ENCODE results near the gene EHBP1. TPM values are rescaled to one million over a fixed set of nuclear protein-coding genes. Genes with fewer than 3 reads are reported as not detected.

The EHBP1 gene
- total and polyA plus RNA-seq, 2 experiments from 2014 or later, result 27.2 to 47.9 TPM

DNA sequence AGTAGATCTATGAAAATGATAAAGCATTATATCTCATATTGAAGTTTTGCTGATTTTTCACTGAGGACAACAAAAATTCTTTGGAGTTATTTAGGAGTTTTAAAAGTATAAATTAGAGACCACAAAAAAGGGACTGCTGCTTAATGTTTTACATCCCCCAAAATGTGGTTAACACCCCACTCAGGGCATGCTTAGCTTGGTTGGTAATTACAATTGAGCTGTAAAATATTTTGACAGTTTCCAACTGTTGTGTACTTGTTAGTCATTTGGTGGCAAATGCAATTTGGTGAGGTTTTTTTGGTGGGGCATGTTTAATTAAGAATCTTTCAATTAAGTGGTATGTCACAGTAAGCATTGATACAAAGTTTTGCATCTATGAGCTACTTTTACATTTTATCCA, 207.8 kb downstream of the EHBP1 start (continued):
- TF ChIP-seq, protein P1, sequence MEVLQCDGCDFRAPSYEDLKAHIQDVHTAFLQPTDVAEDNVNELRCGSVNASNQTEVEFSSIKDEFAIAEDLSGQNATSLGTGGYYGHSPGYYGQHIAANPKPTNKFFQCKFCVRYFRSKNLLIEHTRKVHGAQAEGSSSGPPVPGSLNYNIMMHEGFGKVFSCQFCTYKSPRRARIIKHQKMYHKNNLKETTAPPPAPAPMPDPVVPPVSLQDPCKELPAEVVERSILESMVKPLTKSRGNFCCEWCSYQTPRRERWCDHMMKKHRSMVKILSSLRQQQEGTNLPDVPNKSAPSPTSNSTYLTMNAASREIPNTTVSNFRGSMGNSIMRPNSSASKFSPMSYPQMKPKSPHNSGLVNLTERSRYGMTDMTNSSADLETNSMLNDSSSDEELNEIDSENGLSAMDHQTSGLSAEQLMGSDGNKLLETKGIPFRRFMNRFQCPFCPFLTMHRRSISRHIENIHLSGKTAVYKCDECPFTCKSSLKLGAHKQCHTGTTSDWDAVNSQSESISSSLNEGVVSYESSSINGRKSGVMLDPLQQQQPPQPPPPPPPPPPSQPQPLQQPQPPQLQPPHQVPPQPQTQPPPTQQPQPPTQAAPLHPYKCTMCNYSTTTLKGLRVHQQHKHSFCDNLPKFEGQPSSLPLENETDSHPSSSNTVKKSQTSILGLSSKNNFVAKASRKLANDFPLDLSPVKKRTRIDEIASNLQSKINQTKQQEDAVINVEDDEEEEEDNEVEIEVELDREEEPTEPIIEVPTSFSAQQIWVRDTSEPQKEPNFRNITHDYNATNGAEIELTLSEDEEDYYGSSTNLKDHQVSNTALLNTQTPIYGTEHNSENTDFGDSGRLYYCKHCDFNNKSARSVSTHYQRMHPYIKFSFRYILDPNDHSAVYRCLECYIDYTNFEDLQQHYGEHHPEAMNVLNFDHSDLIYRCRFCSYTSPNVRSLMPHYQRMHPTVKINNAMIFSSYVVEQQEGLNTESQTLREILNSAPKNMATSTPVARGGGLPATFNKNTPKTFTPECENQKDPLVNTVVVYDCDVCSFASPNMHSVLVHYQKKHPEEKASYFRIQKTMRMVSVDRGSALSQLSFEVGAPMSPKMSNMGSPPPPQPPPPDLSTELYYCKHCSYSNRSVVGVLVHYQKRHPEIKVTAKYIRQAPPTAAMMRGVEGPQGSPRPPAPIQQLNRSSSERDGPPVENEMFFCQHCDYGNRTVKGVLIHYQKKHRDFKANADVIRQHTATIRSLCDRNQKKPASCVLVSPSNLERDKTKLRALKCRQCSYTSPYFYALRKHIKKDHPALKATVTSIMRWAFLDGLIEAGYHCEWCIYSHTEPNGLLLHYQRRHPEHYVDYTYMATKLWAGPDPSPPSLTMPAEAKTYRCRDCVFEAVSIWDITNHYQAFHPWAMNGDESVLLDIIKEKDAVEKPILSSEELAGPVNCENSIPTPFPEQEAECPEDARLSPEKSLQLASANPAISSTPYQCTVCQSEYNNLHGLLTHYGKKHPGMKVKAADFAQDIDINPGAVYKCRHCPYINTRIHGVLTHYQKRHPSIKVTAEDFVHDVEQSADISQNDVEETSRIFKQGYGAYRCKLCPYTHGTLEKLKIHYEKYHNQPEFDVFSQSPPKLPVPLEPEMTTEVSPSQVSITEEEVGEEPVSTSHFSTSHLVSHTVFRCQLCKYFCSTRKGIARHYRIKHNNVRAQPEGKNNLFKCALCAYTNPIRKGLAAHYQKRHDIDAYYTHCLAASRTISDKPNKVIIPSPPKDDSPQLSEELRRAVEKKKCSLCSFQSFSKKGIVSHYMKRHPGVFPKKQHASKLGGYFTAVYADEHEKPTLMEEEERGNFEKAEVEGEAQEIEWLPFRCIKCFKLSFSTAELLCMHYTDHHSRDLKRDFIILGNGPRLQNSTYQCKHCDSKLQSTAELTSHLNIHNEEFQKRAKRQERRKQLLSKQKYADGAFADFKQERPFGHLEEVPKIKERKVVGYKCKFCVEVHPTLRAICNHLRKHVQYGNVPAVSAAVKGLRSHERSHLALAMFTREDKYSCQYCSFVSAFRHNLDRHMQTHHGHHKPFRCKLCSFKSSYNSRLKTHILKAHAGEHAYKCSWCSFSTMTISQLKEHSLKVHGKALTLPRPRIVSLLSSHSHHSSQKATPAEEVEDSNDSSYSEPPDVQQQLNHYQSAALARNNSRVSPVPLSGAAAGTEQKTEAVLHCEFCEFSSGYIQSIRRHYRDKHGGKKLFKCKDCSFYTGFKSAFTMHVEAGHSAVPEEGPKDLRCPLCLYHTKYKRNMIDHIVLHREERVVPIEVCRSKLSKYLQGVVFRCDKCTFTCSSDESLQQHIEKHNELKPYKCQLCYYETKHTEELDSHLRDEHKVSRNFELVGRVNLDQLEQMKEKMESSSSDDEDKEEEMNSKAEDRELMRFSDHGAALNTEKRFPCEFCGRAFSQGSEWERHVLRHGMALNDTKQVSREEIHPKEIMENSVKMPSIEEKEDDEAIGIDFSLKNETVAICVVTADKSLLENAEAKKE (CRISPR knock-in tag; IDR thresholded peaks at IDR 0.05), result no peak
- TF ChIP-seq ZNF114 (CRISPR knock-in tag; IDR thresholded peaks at IDR 0.05), result no peak
- TF ChIP-seq POLR2AphosphoS5 (IDR thresholded peaks at IDR 0.05; ENCODE audit: low read depth), result no peak
- no peak for TF ChIP-seq ZNF331 (CRISPR knock-in tag; IDR thresholded peaks at IDR 0.05; ENCODE audit: low read depth)
- TF ChIP-seq, protein P2, sequence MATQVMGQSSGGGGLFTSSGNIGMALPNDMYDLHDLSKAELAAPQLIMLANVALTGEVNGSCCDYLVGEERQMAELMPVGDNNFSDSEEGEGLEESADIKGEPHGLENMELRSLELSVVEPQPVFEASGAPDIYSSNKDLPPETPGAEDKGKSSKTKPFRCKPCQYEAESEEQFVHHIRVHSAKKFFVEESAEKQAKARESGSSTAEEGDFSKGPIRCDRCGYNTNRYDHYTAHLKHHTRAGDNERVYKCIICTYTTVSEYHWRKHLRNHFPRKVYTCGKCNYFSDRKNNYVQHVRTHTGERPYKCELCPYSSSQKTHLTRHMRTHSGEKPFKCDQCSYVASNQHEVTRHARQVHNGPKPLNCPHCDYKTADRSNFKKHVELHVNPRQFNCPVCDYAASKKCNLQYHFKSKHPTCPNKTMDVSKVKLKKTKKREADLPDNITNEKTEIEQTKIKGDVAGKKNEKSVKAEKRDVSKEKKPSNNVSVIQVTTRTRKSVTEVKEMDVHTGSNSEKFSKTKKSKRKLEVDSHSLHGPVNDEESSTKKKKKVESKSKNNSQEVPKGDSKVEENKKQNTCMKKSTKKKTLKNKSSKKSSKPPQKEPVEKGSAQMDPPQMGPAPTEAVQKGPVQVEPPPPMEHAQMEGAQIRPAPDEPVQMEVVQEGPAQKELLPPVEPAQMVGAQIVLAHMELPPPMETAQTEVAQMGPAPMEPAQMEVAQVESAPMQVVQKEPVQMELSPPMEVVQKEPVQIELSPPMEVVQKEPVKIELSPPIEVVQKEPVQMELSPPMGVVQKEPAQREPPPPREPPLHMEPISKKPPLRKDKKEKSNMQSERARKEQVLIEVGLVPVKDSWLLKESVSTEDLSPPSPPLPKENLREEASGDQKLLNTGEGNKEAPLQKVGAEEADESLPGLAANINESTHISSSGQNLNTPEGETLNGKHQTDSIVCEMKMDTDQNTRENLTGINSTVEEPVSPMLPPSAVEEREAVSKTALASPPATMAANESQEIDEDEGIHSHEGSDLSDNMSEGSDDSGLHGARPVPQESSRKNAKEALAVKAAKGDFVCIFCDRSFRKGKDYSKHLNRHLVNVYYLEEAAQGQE (IDR thresholded peaks at IDR 0.05; ENCODE audit: unreplicated experiment), result no peak

- no peaks in the 10 kb centered on the region for H3K27me3 Mint-ChIP-seq (ENCODE audit: insufficient read depth, low read depth, poor library complexity)
- Histone ChIP-seq H3K4me3 (no peak overlapping the region), H3K36me3 (ENCODE audit: insufficient read depth) (no peaks in the 10 kb centered on the region), H2AFZ (no peak overlapping the region), H3K9me2 (ENCODE audit: insufficient read depth) (no peaks in the 10 kb centered on the region; the same call in none of the 2 replicates), H3K27ac (ENCODE audit: low read depth) (no peak overlapping the region), H3F3A (replicated peaks; ENCODE audit: low read depth) (no peaks in the 10 kb centered on the region), H3K4me1 (ENCODE audit: insufficient read depth) (no peaks in the 10 kb centered on the region), H3K79me2 (replicated peaks; ENCODE audit: insufficient read depth) (no peaks in the 10 kb centered on the region), H3K4me2 (no peak overlapping the region), H3K27me3 (ENCODE audit: insufficient read depth) (no peaks in the 10 kb centered on the region), H4K20me1 (replicated peaks; ENCODE audit: insufficient read depth) (no peaks in the 10 kb centered on the region)
- H3K36me3 Mint-ChIP-seq (ENCODE audit: low read depth), result peaks cover 41% of the 10 kb centered on the region
- DNase-seq (ENCODE audit: low spot score) (no peak), ATAC-seq (no peak)
- no peak overlapping the region for H3K27ac Mint-ChIP-seq
- H3K9me3 Mint-ChIP-seq, result peaks cover 17% of the 10 kb centered on the region
- H3K4me3 Mint-ChIP-seq, result no peak overlapping the region
- H3K4me1 Mint-ChIP-seq, result no peaks in the 10 kb centered on the region; the same call in 2 of the 3 replicates
- TF ChIP-seq EZH2 (IDR thresholded peaks at IDR 0.05; ENCODE audit: low read depth, unreplicated experiment), result no peak
- no peak for TF ChIP-seq POLR2AphosphoS5 (IDR thresholded peaks at IDR 0.05; ENCODE audit: low read depth)
- TF ChIP-seq CREB1 (CRISPR knock-in tag; IDR thresholded peaks at IDR 0.05; ENCODE audit: low read depth), result no peak
- no peak for TF ChIP-seq ZNF114 (CRISPR knock-in tag; IDR thresholded peaks at IDR 0.05)
- TF ChIP-seq, protein P3, sequence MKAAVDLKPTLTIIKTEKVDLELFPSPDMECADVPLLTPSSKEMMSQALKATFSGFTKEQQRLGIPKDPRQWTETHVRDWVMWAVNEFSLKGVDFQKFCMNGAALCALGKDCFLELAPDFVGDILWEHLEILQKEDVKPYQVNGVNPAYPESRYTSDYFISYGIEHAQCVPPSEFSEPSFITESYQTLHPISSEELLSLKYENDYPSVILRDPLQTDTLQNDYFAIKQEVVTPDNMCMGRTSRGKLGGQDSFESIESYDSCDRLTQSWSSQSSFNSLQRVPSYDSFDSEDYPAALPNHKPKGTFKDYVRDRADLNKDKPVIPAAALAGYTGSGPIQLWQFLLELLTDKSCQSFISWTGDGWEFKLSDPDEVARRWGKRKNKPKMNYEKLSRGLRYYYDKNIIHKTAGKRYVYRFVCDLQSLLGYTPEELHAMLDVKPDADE (IDR thresholded peaks at IDR 0.05), result no peak
- TF ChIP-seq EZH2phosphoT487 (IDR thresholded peaks at IDR 0.05; ENCODE audit: unreplicated experiment), result no peak
- no peak for TF ChIP-seq JUNB (IDR thresholded peaks at IDR 0.05; ENCODE audit: unreplicated experiment)
- TF ChIP-seq, protein P2 (IDR thresholded peaks at IDR 0.05; ENCODE audit: unreplicated experiment), result no peak
- no peak for TF ChIP-seq NANOG (IDR thresholded peaks at IDR 0.05; ENCODE audit: borderline replicate concordance)
Observed at GRCh38 chr2:62919041-62919440, 213.5 kb downstream of the EHBP1 start.

Measured in GM23338 (cell line).